ENCODE measurements around the gene ZNF20. TPM values are rescaled to one million over a fixed set of nuclear protein-coding genes. Genes with fewer than 3 reads are reported as not detected.

Gene ZNF20
- 7.5 and 8.5 TPM in 2 replicates for total RNA-seq

GRCh38 chr19:12139885-12140544 is at the start of gene ZNF20:
Gene ZNF20 (minus strand): TSS chr19:12140350. CDS start chr19:12140182, 168 bp downstream.

GRCh38 chr19:12162882-12163806 is 23.0 kb upstream of the ZNF20 start, which contains the start of gene ZNF136:
Gene ZNF136 (plus strand): TSS chr19:12163096. CDS start chr19:12163204, 108 bp downstream.

GRCh38 chr19:12156223-12157058 is 16.3 kb upstream of the ZNF20 start, which contains the start of gene ZNF625:
Gene ZNF625 (minus strand): TSS chr19:12156734. CDS start chr19:12156558, 176 bp downstream.

Small RNA genes within 50 kb of the gene (small RNA-seq; reads per million reads assigned to genes)
- gene RF00019 (not detected), gene RNA5SP467 (not detected)

Other genes with a start within 250 kb of the ZNF20 start
- 7.6 and 8.2 TPM in 2 replicates for gene ZNF700, start 215.2 kb downstream of the ZNF20 start, total RNA-seq
- 2.7 and 3.5 TPM in 2 replicates for gene ZNF763, start 175.3 kb downstream of the ZNF20 start, total RNA-seq
- 7.4 and 15.7 TPM in 2 replicates for gene ZNF433, start 104.7 kb downstream of the ZNF20 start, total RNA-seq
- 0.98 and 1.2 TPM in 2 replicates for gene ZNF878, start 87.4 kb downstream of the ZNF20 start, total RNA-seq
- gene ZNF844, start 75.6 kb downstream of the ZNF20 start, total RNA-seq: 5.9 and 10.2 TPM in 2 replicates
- gene ZNF625, start 16.4 kb upstream of the ZNF20 start, total RNA-seq: 11.0 and 14.0 TPM in 2 replicates
- 8.2 and 11.0 TPM in 2 replicates for gene ZNF136, start 22.7 kb upstream of the ZNF20 start, total RNA-seq
- 8.0 and 16.9 TPM in 2 replicates for gene ZNF44, start 154.5 kb upstream of the ZNF20 start, total RNA-seq
- 4.1 and 4.7 TPM in 2 replicates for gene ZNF563, start 193.3 kb upstream of the ZNF20 start, total RNA-seq
- gene ZNF442, start 225.3 kb upstream of the ZNF20 start, total RNA-seq: 2.8 and 5.1 TPM in 2 replicates

Data from placental epithelial cell (primary cell).